Measurements from ENCODE around the gene TNFSF8.

Gene TNFSF8

GRCh38 chr9:114925039-114925438, 5.4 kb downstream of the TNFSF8 start:
- no peak for TF ChIP-seq ZFP3 (CRISPR knock-in tag; IDR thresholded peaks at IDR 0.05)
- TF ChIP-seq ISL1 (CRISPR knock-in tag; IDR thresholded peaks at IDR 0.05): no peak
- TF ChIP-seq CREB5 (CRISPR knock-in tag; IDR thresholded peaks at IDR 0.05; ENCODE audit: low read depth): no peak
- TF ChIP-seq CSDC2 (CRISPR knock-in tag; IDR thresholded peaks at IDR 0.05): no peak
- no peak for TF ChIP-seq BACH2 (CRISPR knock-in tag; IDR thresholded peaks at IDR 0.05; ENCODE audit: borderline replicate concordance)
- no peak for TF ChIP-seq RARB (CRISPR knock-in tag; IDR thresholded peaks at IDR 0.05)
- TF ChIP-seq ZNF8 (CRISPR knock-in tag; IDR thresholded peaks at IDR 0.05): no peak
- no peak for TF ChIP-seq PATZ1 (CRISPR knock-in tag; IDR thresholded peaks at IDR 0.05; ENCODE audit: borderline replicate concordance)
- TF ChIP-seq, protein P1, sequence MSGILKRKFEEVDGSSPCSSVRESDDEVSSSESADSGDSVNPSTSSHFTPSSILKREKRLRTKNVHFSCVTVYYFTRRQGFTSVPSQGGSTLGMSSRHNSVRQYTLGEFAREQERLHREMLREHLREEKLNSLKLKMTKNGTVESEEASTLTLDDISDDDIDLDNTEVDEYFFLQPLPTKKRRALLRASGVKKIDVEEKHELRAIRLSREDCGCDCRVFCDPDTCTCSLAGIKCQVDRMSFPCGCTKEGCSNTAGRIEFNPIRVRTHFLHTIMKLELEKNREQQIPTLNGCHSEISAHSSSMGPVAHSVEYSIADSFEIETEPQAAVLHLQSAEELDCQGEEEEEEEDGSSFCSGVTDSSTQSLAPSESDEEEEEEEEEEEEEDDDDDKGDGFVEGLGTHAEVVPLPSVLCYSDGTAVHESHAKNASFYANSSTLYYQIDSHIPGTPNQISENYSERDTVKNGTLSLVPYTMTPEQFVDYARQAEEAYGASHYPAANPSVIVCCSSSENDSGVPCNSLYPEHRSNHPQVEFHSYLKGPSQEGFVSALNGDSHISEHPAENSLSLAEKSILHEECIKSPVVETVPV (CRISPR knock-in tag; IDR thresholded peaks at IDR 0.05): no peak
- ATAC-seq: no peak

DNA sequence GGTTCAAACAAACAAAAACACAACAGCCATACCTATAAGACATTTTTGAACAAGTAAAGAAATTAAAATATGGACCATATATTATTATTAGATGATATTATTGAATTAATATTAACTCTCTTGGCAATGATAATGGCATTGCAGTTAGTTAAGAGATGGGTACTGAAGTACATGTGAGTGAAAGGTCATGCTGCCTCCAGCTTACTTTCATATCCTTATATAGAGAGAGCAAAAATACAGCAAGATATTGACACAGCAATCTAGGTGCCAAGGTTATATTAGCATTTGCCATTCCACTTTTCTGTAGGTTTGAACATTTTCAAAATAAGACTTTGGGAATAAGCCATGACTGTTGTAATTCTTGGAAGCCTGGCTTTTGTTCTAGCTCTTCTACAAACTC, 6.1 kb downstream of the TNFSF8 start:
- no peak for ATAC-seq
- TF ChIP-seq ISL1 (CRISPR knock-in tag; IDR thresholded peaks at IDR 0.05) (no peak), ZFP3 (CRISPR knock-in tag; IDR thresholded peaks at IDR 0.05) (no peak), TSHZ2 (CRISPR knock-in tag; IDR thresholded peaks at IDR 0.05) (no peak), OSR1 (CRISPR knock-in tag; IDR thresholded peaks at IDR 0.05) (no peak), PATZ1 (CRISPR knock-in tag; IDR thresholded peaks at IDR 0.05; ENCODE audit: borderline replicate concordance) (no peak), BACH2 (CRISPR knock-in tag; IDR thresholded peaks at IDR 0.05; ENCODE audit: borderline replicate concordance) (no peak), ZC3H10 (CRISPR knock-in tag; IDR thresholded peaks at IDR 0.05) (no peak), CREB5 (CRISPR knock-in tag; IDR thresholded peaks at IDR 0.05; ENCODE audit: low read depth) (no peak), ZFP30 (CRISPR knock-in tag; IDR thresholded peaks at IDR 0.05) (no peak), ZNF8 (CRISPR knock-in tag; IDR thresholded peaks at IDR 0.05) (no peak), SNAI2 (CRISPR knock-in tag; IDR thresholded peaks at IDR 0.05) (no peak), TOX (CRISPR knock-in tag; IDR thresholded peaks at IDR 0.05; ENCODE audit: borderline replicate concordance) (no peak)
- TF ChIP-seq, protein P1 (CRISPR knock-in tag; IDR thresholded peaks at IDR 0.05): no peak

DNA sequence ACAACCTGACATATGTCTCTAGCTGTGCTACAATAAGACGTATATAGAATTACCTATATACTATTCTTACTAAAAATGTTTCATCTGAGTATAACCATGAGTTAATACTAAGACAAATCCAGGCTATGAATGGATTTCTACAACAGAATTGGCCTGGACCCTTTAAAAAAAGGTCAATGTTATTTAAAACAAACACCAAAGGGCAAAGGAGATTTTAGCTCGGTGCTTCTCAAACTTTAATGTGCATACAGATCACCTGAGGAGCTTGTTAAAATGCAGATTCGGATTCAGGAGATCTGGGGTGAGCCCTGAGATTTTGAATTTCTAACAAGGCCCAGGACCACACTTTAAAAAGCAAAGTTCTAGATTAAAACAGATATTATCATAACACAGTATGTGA, 6.5 kb downstream of the TNFSF8 start:
- no peak for ATAC-seq
- TF ChIP-seq TOX (CRISPR knock-in tag; IDR thresholded peaks at IDR 0.05; ENCODE audit: borderline replicate concordance): no peak
- no peak for TF ChIP-seq ESRRG (CRISPR knock-in tag; IDR thresholded peaks at IDR 0.05)
- no peak for TF ChIP-seq PPARA (CRISPR knock-in tag; IDR thresholded peaks at IDR 0.05; ENCODE audit: borderline replicate concordance)
- no peak for TF ChIP-seq CREB5 (CRISPR knock-in tag; IDR thresholded peaks at IDR 0.05; ENCODE audit: low read depth)
- no peak for TF ChIP-seq OSR1 (CRISPR knock-in tag; IDR thresholded peaks at IDR 0.05)
- TF ChIP-seq BACH2 (CRISPR knock-in tag; IDR thresholded peaks at IDR 0.05; ENCODE audit: borderline replicate concordance): no peak
- no peak for TF ChIP-seq POU6F1 (CRISPR knock-in tag; IDR thresholded peaks at IDR 0.05; ENCODE audit: borderline replicate concordance, low read depth)
- no peak for TF ChIP-seq ZNF70 (CRISPR knock-in tag; IDR thresholded peaks at IDR 0.05)
- no peak for TF ChIP-seq TCF4 (CRISPR knock-in tag; IDR thresholded peaks at IDR 0.05; ENCODE audit: borderline replicate concordance)
